Measurements from ENCODE around the gene JUP.
"Not testable (repeated sequence)": the region's sequence is repeated elsewhere in the genome, so short reads cannot be mapped to it uniquely, and the experiment has no call there.

JUP gene

GRCh38 chr17:41777574-41778188 is 8.8 kb downstream of the JUP start:
- no peak for FAIRE-seq

GRCh38 chr17:41777157-41777573 is 9.3 kb downstream of the JUP start:
- no peak for FAIRE-seq

GRCh38 chr17:41776262-41776900 is 10.1 kb downstream of the JUP start:
- FAIRE-seq = not testable (repeated sequence)

GRCh38 chr17:41775394-41776226 is 10.9 kb downstream of the JUP start:
- FAIRE-seq = no peak

GRCh38 chr17:41773731-41774193 is 12.7 kb downstream of the JUP start:
- FAIRE-seq = no peak

GRCh38 chr17:41773190-41773588 is 13.3 kb downstream of the JUP start:
- no peak for FAIRE-seq

- FAIRE-seq = no peak
Measured at GRCh38 chr17:41772586-41773189, 13.8 kb downstream of the JUP start.

GRCh38 chr17:41772218-41772585 is 14.3 kb downstream of the JUP start:
- FAIRE-seq = no peak

GRCh38 chr17:41771389-41772206 is 14.9 kb downstream of the JUP start:
- no peak for FAIRE-seq

- FAIRE-seq = no peak
Measured at GRCh38 chr17:41769985-41770384, 16.5 kb downstream of the JUP start.

GRCh38 chr17:41769346-41769862 is 17.1 kb downstream of the JUP start:
- no peak for FAIRE-seq

- no peak for FAIRE-seq
Measured at GRCh38 chr17:41768682-41769288, 17.7 kb downstream of the JUP start.

- FAIRE-seq = no peak
Measured at GRCh38 chr17:41767324-41768042, 19.0 kb downstream of the JUP start.

- no peak for FAIRE-seq
Measured at GRCh38 chr17:41766135-41766534, 20.4 kb downstream of the JUP start.

- FAIRE-seq = no peak
Measured at GRCh38 chr17:41763327-41763726, 23.2 kb downstream of the JUP start.

GRCh38 chr17:41762841-41763240 is 23.7 kb downstream of the JUP start:
- no peak for FAIRE-seq

- no peak for FAIRE-seq
Measured at GRCh38 chr17:41762391-41762790, 24.1 kb downstream of the JUP start.

- FAIRE-seq = no peak
Measured at GRCh38 chr17:41760878-41761277, 25.6 kb downstream of the JUP start.

GRCh38 chr17:41758601-41759000 is 27.9 kb downstream of the JUP start:
- no peak for FAIRE-seq

- FAIRE-seq = no peak
Measured at GRCh38 chr17:41754066-41754465, 32.4 kb downstream of the JUP start.

GRCh38 chr17:41751288-41751687 is 35.2 kb downstream of the JUP start:
- no peak for FAIRE-seq
